HG03045 (cell line): ENCODE data around the gene RAMP3.
"Not testable (repeated sequence)": the region's sequence is repeated elsewhere in the genome, so short reads cannot be mapped to it uniquely, and the experiment has no call there.

Source experiments
- ATAC-seq: cut with Tn5 transposase; IDR thresholded peaks from one replicate; pipeline ENCODE4 v1.9.1; 2021; ENCODE audit warnings: mild to moderate bottlenecking, moderate library complexity; ENCODE audit not compliant: unreplicated experiment

Gene RAMP3

DNA sequence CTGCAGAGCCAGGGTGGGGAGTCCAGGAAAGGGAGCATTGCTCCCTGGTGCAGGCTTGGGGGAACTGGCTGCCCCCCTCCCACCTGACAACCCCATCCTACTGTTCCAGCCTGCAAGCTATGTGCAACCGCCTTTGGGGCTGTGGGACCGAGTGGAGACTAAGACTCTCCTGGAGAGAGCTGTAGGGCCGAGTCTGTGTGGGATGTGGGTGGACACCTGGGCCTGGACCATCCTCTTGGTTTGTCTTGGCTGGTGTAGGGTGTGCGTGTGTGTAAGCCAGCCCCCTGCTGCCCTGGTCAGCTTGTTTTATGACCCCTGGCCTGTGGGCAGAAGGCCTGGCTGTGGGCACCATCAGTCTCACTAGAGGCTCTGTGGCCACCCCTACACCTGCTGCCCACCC is 1.6 kb upstream of the RAMP3 start:
- ATAC-seq: no peak

- no peak for ATAC-seq
Observed at GRCh38 chr7:45156516-45157272, 897 bp upstream of the RAMP3 start.

DNA sequence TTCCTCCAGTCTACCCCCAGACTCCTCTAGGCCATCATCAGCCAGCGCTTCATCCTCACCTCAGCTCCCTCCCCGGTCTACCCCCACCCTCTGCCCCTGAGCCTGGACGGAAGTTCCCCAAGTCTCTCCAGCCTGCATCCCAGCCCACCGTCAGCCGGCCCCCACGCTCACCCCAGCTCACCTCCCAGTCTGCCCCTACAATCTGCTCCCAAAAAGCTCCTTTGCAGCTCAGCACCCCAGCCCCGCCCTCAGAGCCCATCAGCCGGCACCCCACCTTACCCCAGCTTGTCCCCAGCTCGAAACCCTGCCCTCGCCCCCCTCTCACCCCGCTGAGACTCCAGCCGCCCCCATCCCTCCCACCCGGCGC is 322 bp upstream of the RAMP3 start:
- no peak for ATAC-seq

DNA sequence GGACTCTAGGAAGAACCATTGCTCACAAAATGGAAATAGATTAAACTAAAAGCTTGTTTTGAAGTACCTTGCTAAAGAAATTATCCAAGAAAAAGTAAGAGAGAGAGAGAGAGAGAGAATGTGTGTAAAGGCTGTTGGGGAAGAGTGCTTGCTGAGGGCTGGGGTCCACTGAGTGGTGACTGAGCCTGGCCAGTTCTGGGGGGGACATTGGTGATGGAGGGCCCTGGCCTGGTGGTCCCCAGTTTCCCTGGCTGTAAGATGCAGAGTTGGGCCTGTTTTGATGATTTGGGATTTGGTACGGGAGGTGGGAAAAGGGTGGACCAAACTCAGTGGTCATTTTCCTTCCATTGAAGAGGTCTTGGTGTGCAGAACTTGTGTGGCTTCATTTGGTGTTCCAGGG is 880 bp downstream of the RAMP3 start:
- no peak for ATAC-seq

DNA sequence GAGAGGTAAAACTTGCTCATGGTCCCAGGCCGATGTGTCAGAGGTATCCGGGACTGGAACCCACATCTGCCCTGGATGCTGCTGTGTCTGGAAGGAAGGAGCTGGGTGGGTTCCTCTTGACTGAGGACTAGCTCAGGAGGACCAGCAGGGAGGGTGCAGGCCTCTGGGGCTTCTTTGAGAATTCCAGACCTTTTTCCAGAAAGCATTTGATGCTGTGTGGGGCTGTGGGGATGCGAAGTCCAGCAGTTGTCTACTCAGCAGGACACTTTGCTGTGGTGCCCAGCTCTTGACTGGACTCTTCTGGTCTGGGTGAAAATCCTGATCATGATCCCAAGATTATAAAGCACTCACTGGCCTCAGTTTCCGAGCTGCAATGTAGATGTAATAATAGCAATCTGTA is 1.7 kb downstream of the RAMP3 start:
- ATAC-seq: no peak

- ATAC-seq: no peak
Observed at GRCh38 chr7:45160417-45160881, 2.9 kb downstream of the RAMP3 start.

GRCh38 chr7:45161138-45161537 is 3.5 kb downstream of the RAMP3 start:
- no peak for ATAC-seq

- ATAC-seq: no peak
Observed at GRCh38 chr7:45161842-45162241, 4.3 kb downstream of the RAMP3 start.

GRCh38 chr7:45162311-45162845 is 4.8 kb downstream of the RAMP3 start:
- no peak for ATAC-seq

DNA sequence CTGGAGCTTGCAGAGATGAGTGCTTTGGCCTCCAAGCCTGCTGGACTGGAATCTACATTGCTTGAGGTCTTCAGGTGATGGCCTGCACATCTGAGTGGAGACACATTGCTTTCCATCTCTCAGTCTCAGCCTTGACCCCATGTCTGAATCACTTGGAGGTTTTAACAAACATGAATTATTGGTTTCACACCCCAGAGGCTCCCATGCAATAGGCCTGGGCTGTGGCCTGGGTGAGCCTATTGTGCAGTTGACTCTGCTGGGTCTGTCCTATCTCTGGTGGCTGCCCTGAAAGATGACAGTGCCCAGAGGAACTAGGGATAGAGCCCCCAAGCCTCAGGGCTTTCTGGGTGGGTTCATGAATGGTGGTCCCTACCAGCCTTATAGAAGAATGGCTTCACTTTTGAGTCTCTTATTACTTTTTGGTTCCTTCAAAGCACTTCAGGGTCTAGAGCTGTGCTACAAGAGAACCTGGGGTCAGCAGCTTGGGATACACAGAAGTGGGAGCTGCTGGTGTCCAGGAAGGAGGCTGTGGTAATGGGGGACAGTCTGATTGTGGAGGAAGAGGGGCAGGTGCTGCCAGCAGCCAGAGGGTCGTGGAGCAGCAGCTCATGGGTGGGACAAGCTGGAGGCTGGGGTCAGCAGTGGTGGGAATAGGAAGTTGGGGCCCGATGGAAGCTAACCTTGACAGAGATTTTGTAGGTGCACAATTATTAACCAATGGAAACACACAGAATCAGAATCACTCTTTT is 5.5 kb downstream of the RAMP3 start:
- no peak for ATAC-seq

- no peak for ATAC-seq
Observed at GRCh38 chr7:45163692-45164052, 6.1 kb downstream of the RAMP3 start.

GRCh38 chr7:45164271-45164670 is 6.7 kb downstream of the RAMP3 start:
- not testable (repeated sequence) for ATAC-seq

GRCh38 chr7:45165857-45166256 is 8.3 kb downstream of the RAMP3 start:
- no peak for ATAC-seq

DNA sequence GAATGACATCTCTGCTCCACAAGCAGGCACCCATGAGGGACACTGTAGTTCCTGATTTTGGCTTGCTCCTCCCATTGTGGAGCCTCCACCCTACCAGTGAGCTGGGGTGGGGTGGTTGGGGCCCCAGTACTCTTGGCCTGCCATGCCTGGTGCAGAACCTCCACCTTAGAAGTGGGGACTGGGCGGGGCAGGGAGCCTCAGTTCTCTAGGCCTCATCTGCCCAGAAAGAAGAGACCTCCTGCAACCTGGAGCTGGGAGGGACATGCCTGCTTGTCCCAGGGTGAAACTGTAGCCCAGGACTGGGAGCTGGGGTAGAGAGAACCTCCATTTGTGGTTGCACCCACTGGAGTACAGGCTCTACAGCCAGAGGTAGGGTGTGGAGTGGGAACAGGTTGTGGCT is 14.4 kb downstream of the RAMP3 start:
- no peak for ATAC-seq

DNA sequence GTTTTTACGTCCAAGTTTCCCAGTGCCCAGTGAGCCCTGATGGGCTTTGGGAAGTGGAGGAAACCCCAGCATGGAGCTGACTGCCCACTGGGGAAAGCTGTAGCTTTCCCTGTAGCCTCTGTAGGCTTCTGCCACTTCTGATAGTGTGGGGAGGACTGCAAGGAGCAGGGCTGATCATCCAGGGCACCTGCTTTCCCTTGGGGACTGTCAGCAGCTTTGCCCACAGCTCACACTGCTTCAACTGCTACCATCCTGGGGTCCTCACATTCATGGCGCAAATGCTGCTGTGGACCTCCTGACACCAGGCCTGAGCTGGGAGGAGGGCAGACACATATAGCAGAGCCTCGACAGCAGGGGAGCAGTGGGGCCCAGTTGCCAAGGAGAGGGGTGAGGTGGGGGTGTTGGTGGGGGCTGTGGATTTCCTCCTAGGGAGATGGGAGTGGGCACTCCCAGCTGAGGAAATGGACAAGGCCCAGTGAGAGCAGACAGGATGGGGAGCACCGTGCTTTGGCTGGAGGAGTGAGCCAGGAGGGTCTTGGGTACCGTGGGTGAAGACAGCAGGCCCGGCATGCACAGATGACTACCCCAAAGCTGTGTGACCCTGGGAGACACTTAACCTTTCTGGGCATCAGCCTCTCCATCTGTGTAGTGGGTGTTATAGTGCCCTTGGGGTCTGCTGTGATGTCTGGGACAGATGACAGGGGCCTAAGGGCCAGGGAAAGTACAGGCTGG is 16.2 kb downstream of the RAMP3 start:
- no peak for ATAC-seq

GRCh38 chr7:45174328-45174610 is 16.7 kb downstream of the RAMP3 start:
- no peak for ATAC-seq

DNA sequence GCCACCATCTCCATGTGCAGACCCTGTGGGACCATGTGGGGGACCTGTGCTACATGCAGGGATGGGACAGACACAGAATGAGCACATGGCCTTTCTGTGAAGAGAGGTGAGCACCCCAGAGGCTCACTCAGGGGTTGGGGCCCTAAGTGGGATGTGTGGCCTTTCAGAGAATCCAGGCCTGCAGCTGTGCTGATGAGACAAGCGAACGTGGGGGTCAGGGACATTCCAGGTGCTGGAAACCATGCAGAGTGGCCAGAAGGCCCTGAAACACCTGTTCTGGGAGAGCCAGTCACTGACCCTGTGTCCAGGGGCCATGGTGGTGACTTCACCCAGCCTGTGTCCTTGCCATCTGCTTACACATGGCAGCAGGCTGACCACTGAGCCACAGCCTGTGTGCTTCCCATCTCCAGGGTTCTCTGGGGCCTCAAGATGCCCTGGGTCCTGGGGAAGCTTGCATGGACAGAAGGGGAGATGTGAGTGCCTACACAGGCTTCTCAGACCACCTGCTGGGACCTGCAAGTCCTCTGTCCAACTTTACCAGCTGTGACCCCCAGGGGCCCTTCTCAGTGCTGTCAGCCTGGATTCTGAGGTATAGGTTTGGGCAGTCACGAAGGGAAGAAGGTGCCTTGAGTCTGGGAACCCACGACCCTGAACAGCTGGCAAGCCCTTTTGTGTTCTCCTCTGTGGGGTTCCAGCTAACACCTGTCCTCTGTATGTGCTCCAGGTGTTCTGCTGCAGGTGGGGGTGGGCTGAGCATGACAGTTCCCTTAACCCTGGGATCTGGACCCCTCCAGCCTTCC is 17.6 kb downstream of the RAMP3 start:
- no peak for ATAC-seq

DNA sequence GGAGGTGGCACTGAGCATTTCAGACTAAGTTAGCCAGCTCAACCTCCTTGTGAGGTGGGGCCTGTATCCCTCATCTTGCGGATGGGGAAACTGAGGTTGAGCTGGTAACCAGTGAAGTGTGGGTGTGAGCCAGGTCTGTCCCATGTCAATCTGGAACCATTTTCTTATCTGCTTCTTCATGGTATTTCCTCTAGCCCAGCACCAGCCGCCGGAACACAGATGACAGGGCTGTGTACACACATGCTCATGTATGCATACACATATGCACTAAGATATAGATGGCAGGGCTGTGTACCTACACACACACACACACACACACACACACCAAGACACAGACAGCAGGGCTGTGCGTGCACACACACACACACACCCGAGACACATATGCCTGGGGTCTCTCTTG is 18.5 kb downstream of the RAMP3 start:
- ATAC-seq: no peak

DNA sequence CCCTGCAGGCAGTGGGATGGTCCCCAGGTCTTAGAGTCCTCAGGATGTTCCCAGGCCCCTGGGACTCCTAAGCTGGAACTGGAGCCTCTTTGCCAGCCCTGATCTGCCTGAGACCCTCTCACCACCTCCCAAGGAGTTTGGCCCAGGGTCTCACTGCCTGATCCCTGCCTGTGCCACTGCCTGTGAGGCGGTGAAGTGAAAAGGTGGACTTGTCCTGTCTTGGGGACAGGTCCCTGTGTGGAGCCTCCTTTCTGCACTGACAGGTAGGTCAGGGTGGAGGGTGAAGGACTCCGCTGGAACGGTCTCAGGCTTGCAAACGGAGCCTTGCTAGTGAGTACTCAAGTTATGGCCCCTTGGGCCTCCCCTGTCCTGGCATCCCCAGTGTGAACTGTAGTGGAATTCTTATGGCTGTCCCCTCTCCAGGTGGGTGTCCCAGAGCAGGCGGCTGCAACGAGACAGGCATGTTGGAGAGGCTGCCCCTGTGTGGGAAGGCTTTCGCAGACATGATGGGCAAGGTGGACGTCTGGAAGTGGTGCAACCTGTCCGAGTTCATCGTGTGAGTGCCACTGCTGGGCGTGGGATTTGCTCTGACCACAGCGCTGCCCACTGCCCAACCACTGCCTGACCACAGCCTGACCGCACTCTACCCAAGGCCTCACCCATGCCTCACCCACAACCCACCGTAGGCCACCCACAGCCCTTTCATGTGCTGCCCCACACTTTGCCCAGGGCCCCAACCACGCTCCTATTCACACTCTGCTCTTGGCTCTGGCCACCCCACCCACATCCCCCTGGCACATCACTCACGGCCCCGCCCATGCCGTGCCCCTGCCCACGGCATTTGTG is 19.5 kb downstream of the RAMP3 start:
- no peak for ATAC-seq

DNA sequence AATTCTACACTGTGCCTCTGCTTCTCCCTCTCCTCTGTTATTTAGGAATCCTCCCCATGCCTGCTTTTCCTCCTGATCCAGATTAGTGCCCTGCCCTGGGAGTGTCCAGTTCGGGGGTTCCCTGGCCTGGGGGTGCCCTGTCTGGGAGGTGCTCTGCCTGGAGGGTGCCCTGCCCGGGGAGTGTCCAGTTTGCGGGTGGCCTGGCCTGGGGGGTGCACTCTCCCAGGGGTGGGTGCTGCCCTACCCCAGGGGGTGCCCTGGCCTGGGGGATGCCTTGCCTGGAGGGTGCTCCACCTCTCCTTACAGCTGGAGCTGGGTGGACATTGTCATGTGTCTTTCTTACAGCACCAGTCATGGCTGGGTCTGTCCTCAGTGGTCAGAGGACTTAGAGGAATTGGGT is 20.2 kb downstream of the RAMP3 start:
- no peak for ATAC-seq
